ENCODE measurements around the gene LKAAEAR1. TPM values are rescaled to one million over a fixed set of nuclear protein-coding genes. Genes with fewer than 3 reads are reported as not detected.
A peak's percentile ranks its signal among the peaks of the same experiment; 100 is the strongest.

The LKAAEAR1 gene
- total and polyA plus RNA-seq, 4 donors = not detected

DNA sequence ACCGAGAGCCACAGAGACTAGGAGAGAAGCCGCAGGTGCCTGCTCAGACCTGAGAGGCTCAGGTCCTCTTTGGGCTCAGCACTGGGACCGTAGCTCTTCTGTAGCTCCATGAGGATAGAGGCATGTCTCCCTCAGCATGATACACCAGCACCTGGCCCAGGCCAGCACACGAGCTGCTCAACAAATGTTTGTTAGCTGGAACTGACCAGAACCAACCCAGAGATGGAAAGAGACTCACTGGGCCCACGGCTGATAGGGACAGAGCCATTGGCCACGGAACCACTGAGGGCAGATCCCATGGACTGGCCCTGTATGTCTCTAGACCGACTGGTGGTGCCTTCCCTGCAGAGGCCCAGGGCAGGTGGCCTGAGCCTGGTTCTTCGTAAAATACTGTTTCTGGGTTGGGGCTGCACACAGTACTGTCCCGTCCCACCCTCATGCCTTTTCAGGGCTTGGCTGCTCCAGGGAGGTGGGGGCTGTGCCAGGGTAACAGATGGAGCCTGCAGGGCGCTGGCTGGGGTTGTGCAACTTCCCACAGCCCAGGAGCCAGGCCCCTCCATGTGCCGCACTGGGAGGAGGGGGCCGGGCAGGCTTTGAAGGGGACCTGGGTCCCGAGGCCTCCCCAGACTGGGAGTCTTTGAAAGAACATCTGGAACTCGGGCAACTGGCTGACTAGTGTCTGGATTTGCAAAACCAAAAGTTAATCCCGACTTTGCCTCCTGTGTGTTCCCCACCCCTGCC is 43.0 kb downstream of the LKAAEAR1 start:
- Histone ChIP-seq H3K9me3 (ENCODE audit: control insufficient read depth, low read length) (no peaks in the 10 kb centered on the region), H3K27ac (ENCODE audit: low read depth in 1 of 2, low read length in 2 of 2) (no peak overlapping the region), H3K36me3 (ENCODE audit: control insufficient read depth in 1 of 2, insufficient read depth in 2 of 2, low read length in 1 of 2) (no peaks in the 10 kb centered on the region), H3K4me1 (ENCODE audit: control insufficient read depth in 1 of 2, insufficient read depth in 2 of 2, low read length in 2 of 2) (no peaks in the 10 kb centered on the region), H3K27me3 (ENCODE audit: control insufficient read depth in 1 of 2, insufficient read depth in 2 of 2, low read length in 1 of 2) (no peaks in the 10 kb centered on the region), H3K4me3 (ENCODE audit: low read length in 2 of 2) (no peak overlapping the region)
- intact Hi-C loops (cut with DNase I) = no loop called here
- DNase-seq (no peak), ATAC-seq (ENCODE audit: low FRiP score) (no peak)
- 45 to 49% methylated on average over 15 of the region's 15 CpGs for WGBS, 2 donors

GRCh38 chr20:64040231-64041039 is 43.8 kb downstream of the LKAAEAR1 start:
- H3K4me3 ChIP-seq (ENCODE audit: low read length in 2 of 2) = no peak overlapping the region
- no peaks in the 10 kb centered on the region for H3K4me1 ChIP-seq (ENCODE audit: control insufficient read depth in 1 of 2, insufficient read depth in 2 of 2, low read length in 2 of 2)
- ATAC-seq (ENCODE audit: low FRiP score) (no peak), DNase-seq (no peak)
- H3K27ac ChIP-seq (ENCODE audit: low read depth in 1 of 2, low read length in 2 of 2) = no peak overlapping the region
- 66 to 67% methylated on average over 12 of the region's 12 CpGs for WGBS, 2 donors
- intact Hi-C loops (cut with DNase I) = no loop called here
- no peaks in the 10 kb centered on the region for H3K27me3 ChIP-seq (ENCODE audit: control insufficient read depth in 1 of 2, insufficient read depth in 2 of 2, low read length in 1 of 2)
- H3K36me3 ChIP-seq (ENCODE audit: control insufficient read depth in 1 of 2, insufficient read depth in 2 of 2, low read length in 1 of 2) = no peaks in the 10 kb centered on the region
- H3K9me3 ChIP-seq (ENCODE audit: control insufficient read depth, low read length) = no peaks in the 10 kb centered on the region

- DNase-seq = no peak
- Histone ChIP-seq H3K4me3 (ENCODE audit: low read length in 2 of 2) (no peak overlapping the region), H3K4me1 (ENCODE audit: control insufficient read depth in 1 of 2, insufficient read depth in 2 of 2, low read length in 2 of 2) (no peaks in the 10 kb centered on the region), H3K36me3 (ENCODE audit: control insufficient read depth in 1 of 2, insufficient read depth in 2 of 2, low read length in 1 of 2) (no peaks in the 10 kb centered on the region), H3K9me3 (ENCODE audit: control insufficient read depth, low read length) (no peaks in the 10 kb centered on the region), H3K27me3 (ENCODE audit: control insufficient read depth in 1 of 2, insufficient read depth in 2 of 2, low read length in 1 of 2) (no peaks in the 10 kb centered on the region), H3K27ac (ENCODE audit: low read depth in 1 of 2, low read length in 2 of 2) (no peak overlapping the region)
- no peak for ATAC-seq (ENCODE audit: low FRiP score)
- intact Hi-C loops (cut with DNase I) = loop anchor here (1.0 to 2.0 kb wide), 2 partner anchors 81 kb away; no protein-coding TSS in a partner anchor
- 14 to 20% methylated on average over 17 of the region's 17 CpGs for WGBS, 2 donors
Observed at GRCh38 chr20:64039293-64040160, 44.7 kb downstream of the LKAAEAR1 start.

DNA sequence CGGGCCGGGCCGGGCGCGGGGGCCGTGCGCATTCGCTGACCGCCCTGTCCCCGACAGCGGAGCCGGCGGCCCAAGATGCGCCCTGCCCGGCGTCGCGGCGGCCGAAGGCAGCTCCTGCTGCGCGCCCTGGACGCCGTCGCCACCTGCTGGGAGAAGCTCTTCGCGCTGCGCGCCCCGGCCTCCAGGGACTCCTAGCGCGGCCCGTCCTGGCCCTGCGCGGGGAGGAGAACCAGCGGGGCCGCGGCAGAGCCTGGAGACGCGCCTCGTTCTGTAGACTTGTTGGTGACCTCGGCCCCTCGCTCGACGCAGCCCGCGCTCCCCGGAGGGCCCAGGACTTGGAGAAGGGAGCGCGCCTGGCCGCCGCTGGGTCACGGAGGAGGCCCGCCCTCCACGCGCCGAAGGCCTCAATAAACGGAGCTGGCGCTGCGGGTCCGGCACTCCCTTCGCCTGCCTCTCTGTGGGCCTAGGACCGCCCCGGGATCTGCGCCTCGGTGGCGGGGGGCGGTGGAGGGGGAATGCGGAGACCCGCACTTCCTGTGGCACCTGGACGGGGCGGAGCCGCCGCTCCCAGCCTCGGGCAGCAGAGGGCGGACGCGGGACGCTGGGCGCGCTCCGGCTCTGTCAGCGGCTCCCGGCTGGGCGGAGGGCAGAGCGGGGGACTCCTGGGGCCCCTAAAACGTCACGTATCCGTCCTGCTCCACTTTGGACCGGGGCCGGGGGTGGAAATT is 45.5 kb downstream of the LKAAEAR1 start:
- intact Hi-C loops (cut with DNase I) = loop anchor here (1.0 to 2.0 kb wide), 2 partner anchors 82 kb away; no protein-coding TSS in a partner anchor
- Histone ChIP-seq H3K27me3 (ENCODE audit: control insufficient read depth in 1 of 2, insufficient read depth in 2 of 2, low read length in 1 of 2) (no peaks in the 10 kb centered on the region), H3K4me1 (ENCODE audit: control insufficient read depth in 1 of 2, insufficient read depth in 2 of 2, low read length in 2 of 2) (no peaks in the 10 kb centered on the region), H3K27ac (ENCODE audit: low read depth in 1 of 2, low read length in 2 of 2) (no peak overlapping the region), H3K36me3 (ENCODE audit: control insufficient read depth in 1 of 2, insufficient read depth in 2 of 2, low read length in 1 of 2) (no peaks in the 10 kb centered on the region), H3K9me3 (ENCODE audit: control insufficient read depth, low read length) (no peaks in the 10 kb centered on the region), H3K4me3 (ENCODE audit: low read length in 2 of 2) (no peak overlapping the region)
- peak; percentile 77 to 92 for DNase-seq
- WGBS, 2 donors = 0 to 1% methylated on average over 59 to 91 of the region's 91 CpGs
- ATAC-seq (ENCODE audit: low FRiP score) = peak; percentile 88

GRCh38 chr20:64038224-64038564 is 46.0 kb downstream of the LKAAEAR1 start:
- 2% methylated on average over 20 to 30 of the region's 30 CpGs for WGBS, 2 donors
- no peaks in the 10 kb centered on the region for H3K27me3 ChIP-seq (ENCODE audit: control insufficient read depth in 1 of 2, insufficient read depth in 2 of 2, low read length in 1 of 2)
- DNase-seq (no peak), ATAC-seq (ENCODE audit: low FRiP score) (no peak)
- H3K36me3 ChIP-seq (ENCODE audit: control insufficient read depth in 1 of 2, insufficient read depth in 2 of 2, low read length in 1 of 2) = no peaks in the 10 kb centered on the region
- no peak overlapping the region for H3K27ac ChIP-seq (ENCODE audit: low read depth in 1 of 2, low read length in 2 of 2)
- H3K4me3 ChIP-seq (ENCODE audit: low read length in 2 of 2) = no peak overlapping the region
- no peaks in the 10 kb centered on the region for H3K4me1 ChIP-seq (ENCODE audit: control insufficient read depth in 1 of 2, insufficient read depth in 2 of 2, low read length in 2 of 2)
- intact Hi-C loops (cut with DNase I) = loop anchor here in 1 of 2 donors (2.0 kb wide), 1 partner anchor 83 kb away; no protein-coding TSS in a partner anchor
- no peaks in the 10 kb centered on the region for H3K9me3 ChIP-seq (ENCODE audit: control insufficient read depth, low read length)

- no peak overlapping the region for H3K27ac ChIP-seq (ENCODE audit: low read depth in 1 of 2, low read length in 2 of 2)
- ATAC-seq (ENCODE audit: low FRiP score) = no peak
- intact Hi-C loops (cut with DNase I) = loop anchor here in 1 of 2 donors (2.0 kb wide), 1 partner anchor 83 kb away; no protein-coding TSS in a partner anchor
- no peak overlapping the region for H3K4me3 ChIP-seq (ENCODE audit: low read length in 2 of 2)
- no peaks in the 10 kb centered on the region for H3K4me1 ChIP-seq (ENCODE audit: control insufficient read depth in 1 of 2, insufficient read depth in 2 of 2, low read length in 2 of 2)
- H3K36me3 ChIP-seq (ENCODE audit: control insufficient read depth in 1 of 2, insufficient read depth in 2 of 2, low read length in 1 of 2) = no peaks in the 10 kb centered on the region
- no peaks in the 10 kb centered on the region for H3K9me3 ChIP-seq (ENCODE audit: control insufficient read depth, low read length)
- H3K27me3 ChIP-seq (ENCODE audit: control insufficient read depth in 1 of 2, insufficient read depth in 2 of 2, low read length in 1 of 2) = no peaks in the 10 kb centered on the region
- DNase-seq = no peak
- WGBS, 2 donors = 8 to 11% methylated on average over 33 to 36 of the region's 36 CpGs
Observed at GRCh38 chr20:64037498-64038213, 46.5 kb downstream of the LKAAEAR1 start.

GRCh38 chr20:64037199-64037497 is 47.0 kb downstream of the LKAAEAR1 start:
- ATAC-seq (ENCODE audit: low FRiP score) (no peak), DNase-seq (no peak)
- Histone ChIP-seq H3K27ac (ENCODE audit: low read depth in 1 of 2, low read length in 2 of 2) (no peak overlapping the region), H3K27me3 (ENCODE audit: control insufficient read depth in 1 of 2, insufficient read depth in 2 of 2, low read length in 1 of 2) (no peaks in the 10 kb centered on the region), H3K36me3 (ENCODE audit: control insufficient read depth in 1 of 2, insufficient read depth in 2 of 2, low read length in 1 of 2) (no peaks in the 10 kb centered on the region), H3K9me3 (ENCODE audit: control insufficient read depth, low read length) (no peaks in the 10 kb centered on the region), H3K4me1 (ENCODE audit: control insufficient read depth in 1 of 2, insufficient read depth in 2 of 2, low read length in 2 of 2) (no peaks in the 10 kb centered on the region), H3K4me3 (ENCODE audit: low read length in 2 of 2) (no peak overlapping the region)
- 67 to 71% methylated on average over 3 of the region's 3 CpGs for WGBS, 2 donors
- intact Hi-C loops (cut with DNase I) = no loop called here
